ENCODE results near the gene EPM2A. TPM values are rescaled to one million over a fixed set of nuclear protein-coding genes. Genes with fewer than 3 reads are reported as not detected.
"Not testable (repeated sequence)": the region's sequence is repeated elsewhere in the genome, so short reads cannot be mapped to it uniquely, and the experiment has no call there.

Gene EPM2A
- total RNA-seq, 2 experiments from 2014 or later, result 9.9 to 10.7 TPM

DNA sequence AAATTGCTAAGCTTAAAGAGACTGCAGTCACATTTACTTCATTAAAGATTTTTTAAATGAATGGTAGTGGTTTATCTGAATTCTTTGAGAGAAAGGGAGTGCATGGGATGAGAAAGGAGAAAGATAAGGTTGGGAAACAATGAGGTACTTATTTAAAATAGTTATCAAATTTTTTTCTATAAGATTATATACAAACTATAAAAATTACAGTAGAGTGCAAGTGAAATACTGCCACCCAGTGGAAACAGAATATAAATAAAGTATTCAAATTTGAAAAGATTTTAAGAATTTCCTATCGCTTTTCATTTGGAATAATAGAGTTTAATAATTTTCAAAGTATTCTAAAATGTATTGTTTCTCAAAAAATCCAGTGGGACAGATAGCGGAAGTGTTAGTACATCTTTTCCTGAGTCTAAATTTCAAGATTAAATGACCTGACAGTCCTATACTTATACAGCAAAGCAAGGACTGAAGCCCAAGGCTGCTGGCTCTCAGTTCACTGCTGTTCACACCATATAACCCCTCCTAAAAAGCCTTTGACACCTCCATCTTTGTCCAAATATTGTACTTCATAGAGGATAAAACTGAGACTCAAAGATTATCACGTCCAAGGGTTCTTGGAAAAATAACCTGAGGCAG lies 31.1 kb downstream of the EPM2A start:
- H3K27me3 Mint-ChIP-seq (ENCODE audit: low read depth), result no peaks in the 10 kb centered on the region
- H3K4me1 Mint-ChIP-seq (ENCODE audit: low read depth), result peaks cover 17% of the 10 kb centered on the region
- H3K4me3 Mint-ChIP-seq, result no peak overlapping the region
- intact Hi-C loops (cut with micrococcal nuclease), result loop anchor here (10.0 kb wide), 1 partner anchor 1119 kb away; no protein-coding TSS in a partner anchor
- no peak overlapping the region for H3K27ac Mint-ChIP-seq
- peaks cover 20% of the 10 kb centered on the region for H3K36me3 Mint-ChIP-seq (ENCODE audit: low read depth)
- DNase-seq, result no peak
- H3K9me3 Mint-ChIP-seq, result no peaks in the 10 kb centered on the region
- CTCF ChIA-PET, result interaction anchor here (1.0 to 1.2 kb wide), 4 partner anchors 17 to 280 kb away, joined by 3 to 5 read pairs (median 4); no protein-coding TSS in a partner anchor

- no peak overlapping the region for H3K4me3 Mint-ChIP-seq
- H3K27ac Mint-ChIP-seq, result no peak overlapping the region
- CTCF ChIA-PET, result no interaction called here
- H3K27me3 Mint-ChIP-seq (ENCODE audit: low read depth), result no peaks in the 10 kb centered on the region
- peaks cover 15% of the 10 kb centered on the region for H3K36me3 Mint-ChIP-seq (ENCODE audit: low read depth)
- intact Hi-C loops (cut with micrococcal nuclease), result no loop called here
- peaks cover 9% of the 10 kb centered on the region for H3K9me3 Mint-ChIP-seq
- no peak for DNase-seq
- no peaks in the 10 kb centered on the region for H3K4me1 Mint-ChIP-seq (ENCODE audit: low read depth)
These were observed 35.9 kb downstream of the EPM2A start for GRCh38 chr6:145699462-145699861.

DNA sequence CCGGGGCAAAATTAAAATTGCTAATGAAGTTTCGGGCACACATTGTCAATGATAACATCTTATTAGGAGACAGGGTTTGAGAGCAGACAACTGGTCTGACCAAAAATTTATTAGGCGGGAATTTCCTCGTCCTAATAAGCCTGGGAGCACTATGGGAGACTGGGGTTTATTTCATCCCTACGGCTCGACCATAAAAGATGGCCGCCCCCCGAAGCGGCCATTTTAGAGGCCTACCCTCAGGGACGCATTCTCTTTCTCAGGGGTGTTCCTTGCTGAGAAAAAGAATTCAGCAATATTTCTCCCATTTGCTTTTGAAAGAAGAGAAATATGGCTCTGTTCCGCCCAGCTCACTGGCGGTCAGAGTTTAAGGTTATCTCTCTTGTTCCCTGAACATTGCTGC lies 37.9 kb downstream of the EPM2A start:
- H3K36me3 Mint-ChIP-seq (ENCODE audit: low read depth), result peaks cover 19% of the 10 kb centered on the region
- intact Hi-C loops (cut with micrococcal nuclease); H3K27ac Mint-ChIP-seq; CTCF ChIA-PET; H3K4me1 Mint-ChIP-seq (ENCODE audit: low read depth); DNase-seq; H3K4me3 Mint-ChIP-seq; H3K27me3 Mint-ChIP-seq (ENCODE audit: low read depth): not testable (repeated sequence)
- H3K9me3 Mint-ChIP-seq, result peaks cover 12% of the 10 kb centered on the region

DNA sequence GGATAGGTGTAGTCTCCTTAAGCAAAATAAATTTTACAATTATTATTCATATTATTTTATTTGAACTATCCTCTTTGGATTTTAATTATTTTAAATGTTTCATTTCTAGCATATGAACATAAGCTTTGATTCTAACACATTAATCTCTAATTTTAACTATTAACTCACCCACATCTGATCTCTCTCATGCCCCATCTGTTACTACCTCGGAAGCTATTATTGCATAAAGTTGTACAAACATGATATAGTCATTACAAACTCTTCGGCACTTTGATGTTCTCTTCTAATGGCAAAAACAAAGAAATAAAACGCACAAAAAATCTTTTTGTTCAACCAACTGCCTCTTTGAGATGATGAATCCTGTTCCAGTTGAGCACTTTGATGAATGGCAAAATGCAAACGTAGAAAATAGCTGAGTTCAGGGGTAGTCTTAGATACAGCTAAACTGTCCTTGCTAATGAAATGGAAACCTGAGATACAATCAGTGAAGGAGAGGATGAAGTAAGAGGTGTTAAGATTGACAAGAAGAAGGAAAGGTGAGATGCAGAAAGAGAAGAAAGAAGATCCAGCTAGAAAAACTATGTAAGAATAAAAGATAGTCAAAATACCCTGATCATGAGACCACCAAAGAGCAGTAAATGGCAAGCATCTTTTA lies 41.1 kb downstream of the EPM2A start:
- Mint-ChIP-seq H3K36me3 (ENCODE audit: low read depth) (peaks cover 21% of the 10 kb centered on the region), H3K27me3 (ENCODE audit: low read depth) (no peaks in the 10 kb centered on the region), H3K4me3 (no peak overlapping the region), H3K9me3 (peaks cover 12% of the 10 kb centered on the region), H3K27ac (no peak overlapping the region), H3K4me1 (ENCODE audit: low read depth) (no peaks in the 10 kb centered on the region)
- CTCF ChIA-PET, result interaction anchor here (1.5 to 1.6 kb wide), 2 partner anchors 8 to 60 kb away, joined by 4 read pairs; no protein-coding TSS in a partner anchor
- DNase-seq, result no peak
- intact Hi-C loops (cut with micrococcal nuclease), result no loop called here

- Mint-ChIP-seq H3K4me1 (ENCODE audit: low read depth) (peaks cover 3% of the 10 kb centered on the region), H3K27me3 (ENCODE audit: low read depth) (no peaks in the 10 kb centered on the region), H3K9me3 (peaks cover 3% of the 10 kb centered on the region), H3K36me3 (ENCODE audit: low read depth) (peaks cover 11% of the 10 kb centered on the region), H3K4me3 (no peak overlapping the region), H3K27ac (no peak overlapping the region)
- intact Hi-C loops (cut with micrococcal nuclease), result no loop called here
- CTCF ChIA-PET, result no interaction called here
- DNase-seq, result no peak
These were observed 44.4 kb downstream of the EPM2A start for GRCh38 chr6:145690969-145691368.

DNA sequence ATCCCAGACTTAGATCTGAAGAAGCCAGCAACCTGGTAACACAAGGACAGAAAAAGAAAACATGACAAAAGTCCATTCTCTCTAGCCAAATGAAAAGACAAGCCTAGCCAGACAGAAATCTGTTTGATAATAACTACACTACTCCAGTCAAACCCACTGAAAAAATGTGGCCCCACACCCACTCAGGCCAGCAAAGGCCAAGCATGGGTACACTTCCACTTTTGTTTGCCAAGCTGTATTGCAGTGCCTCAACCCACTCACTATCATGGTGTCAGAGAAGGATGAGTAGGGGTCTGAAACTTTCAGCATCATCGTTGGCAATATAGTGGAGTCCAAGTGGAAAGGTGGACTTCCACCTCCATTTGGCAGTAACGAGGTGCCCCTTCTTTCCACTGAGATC lies 45.8 kb downstream of the EPM2A start:
- DNase-seq, result no peak
- intact Hi-C loops (cut with micrococcal nuclease), result no loop called here
- H3K27ac Mint-ChIP-seq, result no peak overlapping the region
- H3K9me3 Mint-ChIP-seq, result peaks cover 3% of the 10 kb centered on the region
- peaks cover 3% of the 10 kb centered on the region for H3K4me1 Mint-ChIP-seq (ENCODE audit: low read depth)
- CTCF ChIA-PET, result no interaction called here
- peaks cover 19% of the 10 kb centered on the region for H3K36me3 Mint-ChIP-seq (ENCODE audit: low read depth)
- H3K27me3 Mint-ChIP-seq (ENCODE audit: low read depth), result no peaks in the 10 kb centered on the region
- H3K4me3 Mint-ChIP-seq, result no peak overlapping the region

DNA sequence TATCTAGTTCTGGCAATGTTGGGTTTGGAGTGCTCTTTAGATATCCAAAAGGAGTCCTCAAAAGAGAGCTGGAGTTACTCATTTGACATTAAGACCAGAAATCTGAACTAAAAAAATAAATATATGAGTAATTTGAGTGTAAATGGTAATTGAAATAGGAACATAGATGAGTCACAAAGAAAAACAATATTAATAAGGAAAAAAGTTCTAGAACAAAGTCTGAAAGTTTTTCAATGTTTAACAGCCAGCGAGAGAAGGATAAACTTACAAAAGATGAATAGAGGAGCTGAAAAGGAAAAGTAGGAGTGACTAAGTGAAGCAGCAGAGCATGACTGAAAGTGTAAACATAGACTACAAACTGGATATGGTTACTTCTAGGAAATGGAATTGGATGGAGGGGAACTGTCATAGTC lies 46.8 kb downstream of the EPM2A start:
- H3K9me3 Mint-ChIP-seq, result peaks cover 3% of the 10 kb centered on the region
- intact Hi-C loops (cut with micrococcal nuclease), result no loop called here
- CTCF ChIA-PET, result no interaction called here
- no peaks in the 10 kb centered on the region for H3K27me3 Mint-ChIP-seq (ENCODE audit: low read depth)
- no peak overlapping the region for H3K4me3 Mint-ChIP-seq
- H3K36me3 Mint-ChIP-seq (ENCODE audit: low read depth), result peaks cover 25% of the 10 kb centered on the region
- H3K4me1 Mint-ChIP-seq (ENCODE audit: low read depth), result peaks cover 3% of the 10 kb centered on the region
- DNase-seq, result no peak
- H3K27ac Mint-ChIP-seq, result no peak overlapping the region

DNA sequence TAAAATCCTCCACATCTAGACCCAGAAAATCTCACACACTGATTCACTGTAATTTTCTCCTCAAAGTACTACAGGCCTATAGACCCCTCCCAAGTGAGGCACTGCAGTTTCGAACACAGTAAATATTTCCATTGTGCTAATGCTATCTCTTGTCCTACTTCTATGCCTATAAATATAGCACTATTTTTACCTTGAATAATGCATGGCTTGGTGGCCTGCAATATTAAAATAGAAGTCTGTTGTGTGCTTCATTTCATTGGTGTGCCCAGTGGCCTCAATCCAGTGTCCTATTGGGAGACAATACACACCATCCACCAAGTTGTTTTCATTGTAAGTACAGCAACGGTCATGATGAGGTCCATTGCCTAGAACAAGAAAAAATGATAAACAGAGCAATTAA lies 49.4 kb downstream of the EPM2A start:
- Mint-ChIP-seq H3K4me3 (no peak overlapping the region), H3K4me1 (ENCODE audit: low read depth) (peaks cover 3% of the 10 kb centered on the region), H3K27me3 (ENCODE audit: low read depth) (no peaks in the 10 kb centered on the region), H3K9me3 (peaks cover 4% of the 10 kb centered on the region), H3K27ac (no peak overlapping the region), H3K36me3 (ENCODE audit: low read depth) (peaks cover 34% of the 10 kb centered on the region)
- CTCF ChIA-PET, result no interaction called here
- intact Hi-C loops (cut with micrococcal nuclease), result no loop called here
- no peak for DNase-seq

- peaks cover 16% of the 10 kb centered on the region for H3K9me3 Mint-ChIP-seq
- DNase-seq, result no peak
- no peaks in the 10 kb centered on the region for H3K27me3 Mint-ChIP-seq (ENCODE audit: low read depth)
- CTCF ChIA-PET, result no interaction called here
- H3K27ac Mint-ChIP-seq, result no peak overlapping the region
- intact Hi-C loops (cut with micrococcal nuclease), result no loop called here
- H3K36me3 Mint-ChIP-seq (ENCODE audit: low read depth), result peaks cover 50% of the 10 kb centered on the region
- no peak overlapping the region for H3K4me3 Mint-ChIP-seq
- no peaks in the 10 kb centered on the region for H3K4me1 Mint-ChIP-seq (ENCODE audit: low read depth)
These were observed 53.4 kb downstream of the EPM2A start for GRCh38 chr6:145681965-145682364.

DNA sequence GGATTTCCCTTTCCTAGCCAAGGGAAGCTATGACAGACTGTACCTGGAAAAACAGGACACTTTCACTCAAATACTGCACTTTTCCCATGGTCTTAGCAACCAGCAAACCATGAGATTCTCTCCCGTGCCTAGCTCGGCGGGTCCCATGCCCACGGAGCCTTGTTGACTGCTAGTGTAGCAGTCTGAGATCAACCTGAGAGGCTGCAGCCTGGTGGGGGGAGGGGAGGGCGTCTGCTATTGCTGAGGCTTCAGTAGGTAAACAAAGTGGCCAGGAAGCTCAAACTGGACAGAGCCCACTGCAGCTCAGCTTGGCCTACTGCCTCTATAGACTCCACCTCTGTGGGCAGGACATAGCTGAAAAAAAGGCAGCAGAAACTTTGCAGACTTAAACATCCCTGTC lies 61.8 kb downstream of the EPM2A start:
- Mint-ChIP-seq H3K27ac (no peak overlapping the region), H3K9me3 (peaks cover 13% of the 10 kb centered on the region), H3K4me1 (ENCODE audit: low read depth) (no peaks in the 10 kb centered on the region), H3K4me3 (no peak overlapping the region), H3K36me3 (ENCODE audit: low read depth) (peaks cover 66% of the 10 kb centered on the region), H3K27me3 (ENCODE audit: low read depth) (no peaks in the 10 kb centered on the region)
- DNase-seq, result no peak
- CTCF ChIA-PET, result interaction anchor here (1.4 kb wide), 1 partner anchor 27 kb away, joined by 3 read pairs; no protein-coding TSS in a partner anchor
- intact Hi-C loops (cut with micrococcal nuclease), result no loop called here

GRCh38 chr6:145670311-145670710 lies 65.0 kb downstream of the EPM2A start:
- Mint-ChIP-seq H3K4me3 (no peak overlapping the region), H3K36me3 (ENCODE audit: low read depth) (peaks cover 42% of the 10 kb centered on the region), H3K9me3 (peaks cover 4% of the 10 kb centered on the region), H3K27me3 (ENCODE audit: low read depth) (no peaks in the 10 kb centered on the region), H3K27ac (no peak overlapping the region), H3K4me1 (ENCODE audit: low read depth) (no peaks in the 10 kb centered on the region)
- intact Hi-C loops (cut with micrococcal nuclease), result no loop called here
- CTCF ChIA-PET, result no interaction called here
- DNase-seq, result no peak

GRCh38 chr6:145669627-145670034 lies 65.7 kb downstream of the EPM2A start:
- intact Hi-C loops (cut with micrococcal nuclease), result no loop called here
- CTCF ChIA-PET, result interaction anchor here (1.7 kb wide), 1 partner anchor 36 kb away, joined by 3 read pairs; no protein-coding TSS in a partner anchor
- Mint-ChIP-seq H3K4me1 (ENCODE audit: low read depth) (no peaks in the 10 kb centered on the region), H3K36me3 (ENCODE audit: low read depth) (peaks cover 38% of the 10 kb centered on the region), H3K9me3 (peaks cover 2% of the 10 kb centered on the region), H3K27ac (no peak overlapping the region), H3K4me3 (no peak overlapping the region), H3K27me3 (ENCODE audit: low read depth) (no peaks in the 10 kb centered on the region)
- DNase-seq, result no peak

- no peak overlapping the region for H3K27ac Mint-ChIP-seq
- no peaks in the 10 kb centered on the region for H3K4me1 Mint-ChIP-seq (ENCODE audit: low read depth)
- H3K27me3 Mint-ChIP-seq (ENCODE audit: low read depth), result no peaks in the 10 kb centered on the region
- CTCF ChIA-PET, result interaction anchor here (1.7 kb wide), 1 partner anchor 35 kb away, joined by 3 read pairs; no protein-coding TSS in a partner anchor
- DNase-seq, result no peak
- no peak overlapping the region for H3K4me3 Mint-ChIP-seq
- H3K9me3 Mint-ChIP-seq, result peaks cover 2% of the 10 kb centered on the region
- intact Hi-C loops (cut with micrococcal nuclease), result no loop called here
- H3K36me3 Mint-ChIP-seq (ENCODE audit: low read depth), result peaks cover 33% of the 10 kb centered on the region
These were observed 66.5 kb downstream of the EPM2A start for GRCh38 chr6:145668844-145669243.

Data from activated naive CD4-positive, alpha-beta T cell treated with anti-CD3 and anti-CD28 coated beads for 36 hours (primary cell).